RWPE2 (cell line): Measurements from ENCODE around the gene SAG.

Source experiments
- ATAC-seq: fragments of 200-7000 bp; cut with Tn5 transposase; 3 replicates; pipeline ENCODE4 v1.9.1; 2021; ENCODE audit warnings: low read depth
- DNase-seq: peaks from one replicate; pipeline ENCODE4 v3.0.0-alpha.2; 2020; ENCODE audit warnings: low spot score
- H3K27ac ChIP-seq: fragments of 450-650 bp; 2 replicates; pipeline ENCODE4 v1.5.1; 2017; ENCODE audit warnings: mild to moderate bottlenecking; ENCODE audit not compliant: poor library complexity, severe bottlenecking
- H3K27me3 ChIP-seq: fragments of 250-450 bp; sonication (Bioruptor Pico); 2 replicates; pipeline ENCODE4 v1.5.1; 2021; ENCODE audit warnings: mild to moderate bottlenecking, moderate library complexity; ENCODE audit not compliant: insufficient read depth, poor library complexity, severe bottlenecking
- H3K36me3 ChIP-seq: fragments of 250-450 bp; sonication (Bioruptor Pico); 2 replicates; pipeline ENCODE4 v1.5.1; 2020; ENCODE audit warnings: low read depth, mild to moderate bottlenecking, moderate library complexity
- H3K4me1 ChIP-seq: fragments of 250-450 bp; sonication (Bioruptor Pico); 2 replicates; pipeline ENCODE4 v1.5.1; 2021; ENCODE audit warnings: mild to moderate bottlenecking, moderate library complexity; ENCODE audit not compliant: insufficient read depth, poor library complexity, severe bottlenecking
- H3K4me3 ChIP-seq: fragments of 250-450 bp; sonication (Bioruptor Pico); 2 replicates; pipeline ENCODE4 v1.5.1; 2021; ENCODE audit warnings: mild to moderate bottlenecking, moderate library complexity; ENCODE audit not compliant: severe bottlenecking
- H3K9me3 ChIP-seq: fragments of 250-450 bp; sonication (Bioruptor Pico); 2 replicates; pipeline ENCODE4 v1.5.1; 2021; ENCODE audit warnings: mild to moderate bottlenecking, moderate library complexity; ENCODE audit not compliant: severe bottlenecking
- TF ChIP-seq, protein P1 (sequence below): fragments of 450-650 bp; IDR thresholded peaks from one replicate; pipeline ENCODE4 v1.5.1; 2017; ENCODE audit warnings: mild to moderate bottlenecking, moderate library complexity; ENCODE audit not compliant: poor library complexity, severe bottlenecking

SAG gene

GRCh38 chr2:233361297-233361696 lies 53.7 kb downstream of the SAG start:
- Histone ChIP-seq H3K27ac (no peak overlapping the region), H3K4me3 (no peak overlapping the region), H3K27me3 (no peaks in the 10 kb centered on the region), H3K4me1 (no peaks in the 10 kb centered on the region), H3K36me3 (peaks cover 14% of the 10 kb centered on the region), H3K9me3 (no peaks in the 10 kb centered on the region)
- ATAC-seq: no peak
- TF ChIP-seq, protein P1, sequence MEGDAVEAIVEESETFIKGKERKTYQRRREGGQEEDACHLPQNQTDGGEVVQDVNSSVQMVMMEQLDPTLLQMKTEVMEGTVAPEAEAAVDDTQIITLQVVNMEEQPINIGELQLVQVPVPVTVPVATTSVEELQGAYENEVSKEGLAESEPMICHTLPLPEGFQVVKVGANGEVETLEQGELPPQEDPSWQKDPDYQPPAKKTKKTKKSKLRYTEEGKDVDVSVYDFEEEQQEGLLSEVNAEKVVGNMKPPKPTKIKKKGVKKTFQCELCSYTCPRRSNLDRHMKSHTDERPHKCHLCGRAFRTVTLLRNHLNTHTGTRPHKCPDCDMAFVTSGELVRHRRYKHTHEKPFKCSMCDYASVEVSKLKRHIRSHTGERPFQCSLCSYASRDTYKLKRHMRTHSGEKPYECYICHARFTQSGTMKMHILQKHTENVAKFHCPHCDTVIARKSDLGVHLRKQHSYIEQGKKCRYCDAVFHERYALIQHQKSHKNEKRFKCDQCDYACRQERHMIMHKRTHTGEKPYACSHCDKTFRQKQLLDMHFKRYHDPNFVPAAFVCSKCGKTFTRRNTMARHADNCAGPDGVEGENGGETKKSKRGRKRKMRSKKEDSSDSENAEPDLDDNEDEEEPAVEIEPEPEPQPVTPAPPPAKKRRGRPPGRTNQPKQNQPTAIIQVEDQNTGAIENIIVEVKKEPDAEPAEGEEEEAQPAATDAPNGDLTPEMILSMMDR: no peak
- no peak for DNase-seq

DNA sequence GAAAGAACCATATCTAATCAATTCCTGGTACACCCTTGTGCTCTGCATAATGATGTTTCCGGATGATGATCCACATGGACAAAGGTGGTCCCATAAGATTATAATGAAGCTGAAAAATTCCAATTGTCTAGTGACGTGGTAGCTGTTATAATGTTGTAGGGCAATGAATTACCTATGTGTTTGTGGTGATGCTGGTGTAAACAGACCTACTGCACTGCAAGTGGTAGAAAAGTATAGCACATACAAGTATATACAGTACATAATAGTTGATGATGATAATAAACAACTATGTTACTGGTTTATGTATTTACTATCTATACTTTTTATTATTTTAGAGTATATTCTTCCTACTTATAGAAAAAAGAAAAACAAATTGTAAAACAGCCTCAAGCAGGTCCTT lies 55.1 kb downstream of the SAG start:
- TF ChIP-seq, protein P1: no peak
- DNase-seq (no peak), ATAC-seq (no peak)
- no peaks in the 10 kb centered on the region for H3K27me3 ChIP-seq
- H3K36me3 ChIP-seq: peaks cover 11% of the 10 kb centered on the region
- H3K27ac ChIP-seq: no peak overlapping the region
- no peaks in the 10 kb centered on the region for H3K9me3 ChIP-seq
- H3K4me3 ChIP-seq: no peak overlapping the region
- H3K4me1 ChIP-seq: no peaks in the 10 kb centered on the region

GRCh38 chr2:233363744-233364235 lies 56.2 kb downstream of the SAG start:
- ATAC-seq: no peak
- TF ChIP-seq, protein P1: no peak
- no peak for DNase-seq
- Histone ChIP-seq H3K9me3 (no peaks in the 10 kb centered on the region), H3K4me1 (no peaks in the 10 kb centered on the region), H3K36me3 (peaks cover 7% of the 10 kb centered on the region), H3K4me3 (no peak overlapping the region), H3K27me3 (no peaks in the 10 kb centered on the region), H3K27ac (no peak overlapping the region)

DNA sequence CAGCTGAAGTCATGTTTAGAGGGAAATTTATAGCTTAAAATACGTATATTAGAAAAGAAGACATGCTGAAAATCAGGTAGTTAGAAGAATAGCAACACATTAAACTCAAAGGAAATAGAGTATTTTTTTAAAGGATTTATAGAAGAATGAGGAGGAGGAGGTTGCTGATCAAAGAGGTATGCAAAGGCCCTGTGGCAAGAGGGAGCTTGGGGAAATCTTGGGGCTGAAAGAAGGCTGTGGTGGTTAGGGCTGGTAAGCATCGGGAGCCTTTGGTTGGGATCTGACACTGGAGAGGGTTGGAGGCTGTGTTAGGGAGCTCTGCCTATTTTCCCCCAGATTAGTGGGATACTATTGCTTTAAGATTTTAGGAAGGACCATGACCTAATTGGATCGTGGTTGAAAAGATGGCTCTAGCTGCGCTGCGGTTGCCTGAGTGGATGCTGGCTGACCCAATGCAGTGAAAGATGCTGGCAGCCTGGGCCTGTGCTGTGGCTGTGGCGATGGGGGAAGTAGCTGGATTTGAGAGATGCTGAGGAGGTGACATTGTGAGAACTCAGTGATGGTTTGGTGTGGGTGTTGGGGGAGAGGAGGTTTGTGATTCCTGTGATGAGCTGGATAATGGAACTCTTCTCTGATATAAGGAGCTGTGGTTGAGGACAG lies 58.4 kb downstream of the SAG start:
- H3K4me1 ChIP-seq: no peaks in the 10 kb centered on the region
- H3K36me3 ChIP-seq: peaks cover 7% of the 10 kb centered on the region
- TF ChIP-seq, protein P1: no peak
- no peaks in the 10 kb centered on the region for H3K9me3 ChIP-seq
- no peaks in the 10 kb centered on the region for H3K27me3 ChIP-seq
- ATAC-seq: no peak
- no peak overlapping the region for H3K4me3 ChIP-seq
- no peak for DNase-seq
- no peak overlapping the region for H3K27ac ChIP-seq

- ATAC-seq (no peak), DNase-seq (no peak)
- no peaks in the 10 kb centered on the region for H3K4me1 ChIP-seq
- TF ChIP-seq, protein P1: no peak
- H3K36me3 ChIP-seq: peaks cover 21% of the 10 kb centered on the region
- no peaks in the 10 kb centered on the region for H3K9me3 ChIP-seq
- no peaks in the 10 kb centered on the region for H3K27me3 ChIP-seq
- H3K27ac ChIP-seq: no peak overlapping the region
- H3K4me3 ChIP-seq: no peak overlapping the region
Observed at GRCh38 chr2:233367586-233367985, 60.0 kb downstream of the SAG start.
